HepG2 (cell line): ENCODE measurements around the gene FALEC. TPM values are rescaled to one million over a fixed set of nuclear protein-coding genes. Genes with fewer than 3 reads are reported as not detected.

Source experiments
- ATF1 ChIP-seq: IDR thresholded peaks from 2 replicates; pipeline ENCODE4 v1.6.1; 2016; ENCODE audit warnings: mild to moderate bottlenecking, control low read depth
- ETV6 ChIP-seq: sonication (generic); formaldehyde crosslinking; conservative IDR thresholded peaks from 2 replicates; pipeline ENCODE4 v1.4.0; 2020; ENCODE audit warnings: missing genetic modification reagents
- FOSL2 ChIP-seq: sonication (generic); formaldehyde crosslinking; IDR thresholded peaks from 2 replicates; pipeline ENCODE4 v1.4.0; 2020; ENCODE audit warnings: missing genetic modification reagents
- MZF1 ChIP-seq: sonication (generic); formaldehyde crosslinking; IDR thresholded peaks from 2 replicates; pipeline ENCODE4 v1.8.1; 2023; ENCODE audit warnings: mild to moderate bottlenecking, missing genetic modification reagents, borderline replicate concordance
- NBN ChIP-seq: fragments of 450-650 bp; conservative IDR thresholded peaks from 2 replicates; pipeline ENCODE4 v1.6.1; 2017
- NR1H2 ChIP-seq: sonication (generic); formaldehyde crosslinking; IDR thresholded peaks from 2 replicates; pipeline ENCODE4 v1.8.1; 2022; ENCODE audit warnings: low read depth, missing genetic modification reagents, borderline replicate concordance
- PCBP2 ChIP-seq: fragments of 200-400 bp; formaldehyde crosslinking; optimal IDR thresholded peaks from 2 replicates; pipeline ENCODE3; 2018; ENCODE audit warnings: low read length, low read depth; ENCODE audit not compliant: poor library complexity, severe bottlenecking
- ZNF292 ChIP-seq: sonication (generic); formaldehyde crosslinking; IDR thresholded peaks from 2 replicates; pipeline ENCODE4 v1.8.1; 2022; ENCODE audit warnings: mild to moderate bottlenecking, low read depth, missing genetic modification reagents, borderline replicate concordance
- ZNF660 ChIP-seq: sonication (generic); formaldehyde crosslinking; IDR thresholded peaks from 2 replicates; pipeline ENCODE4 v1.5.1; 2020; ENCODE audit warnings: mild to moderate bottlenecking, low read depth, missing genetic modification reagents, borderline replicate concordance
- ZNF709 ChIP-seq: sonication (generic); formaldehyde crosslinking; IDR thresholded peaks from 2 replicates; pipeline ENCODE4 v1.5.0; 2020; ENCODE audit warnings: mild to moderate bottlenecking, missing genetic modification reagents
- ZNF724P ChIP-seq: sonication (generic); formaldehyde crosslinking; IDR thresholded peaks from 2 replicates; pipeline ENCODE4 v1.8.0; 2022; ENCODE audit warnings: missing genetic modification reagents, borderline replicate concordance
- ZNF75D ChIP-seq: sonication (generic); formaldehyde crosslinking; IDR thresholded peaks from 2 replicates; pipeline ENCODE4 v1.8.1; 2023; ENCODE audit warnings: missing genetic modification reagents, mild to moderate bottlenecking, borderline replicate concordance
- polyA plus RNA-seq, 8 experiments: library from polyadenylated mRNA; depleted of rRNA in 3 of 8; stranded (reverse) in 7 of 8; unstranded in 1 of 8; fragments of >200 nt; fragmentation: Illumina TruSeq in 4 of 8; extraction: Trizol in 4 of 8; gene quantifications; 2 replicates each; pipeline versions ENCODE4 v1.2.1 to v1.2.3, GENCODE V29; 2011 to 2016; ENCODE audit warnings: low read depth in 4 of 8, missing spikeins in 1 of 8, mixed read lengths in 1 of 8; ENCODE audit not compliant: insufficient read depth in 1 of 8
- total RNA-seq, 5 experiments: library from RNA; depleted of rRNA; stranded (reverse); fragments of >200 nt; fragmentation: Illumina TruSeq; extraction: Trizol; gene quantifications; 2 replicates each; pipeline ENCODE4 v1.2.3, GENCODE V29; 2016; ENCODE audit warnings: low read depth in 1 of 5
- TF ChIP-seq, protein P1 (sequence below): IDR thresholded peaks from 2 replicates; pipeline ENCODE4 v1.6.1; 2016; ENCODE audit warnings: mild to moderate bottlenecking
- TF ChIP-seq, protein P2 (sequence below): sonication (generic); formaldehyde crosslinking; IDR thresholded peaks from 2 replicates; pipeline ENCODE4 v1.4.0; 2020; ENCODE audit warnings: missing genetic modification reagents, borderline replicate concordance
- TF ChIP-seq, protein P3 (sequence below): IDR thresholded peaks from 2 replicates; pipeline ENCODE4 v1.6.1; 2016; ENCODE audit warnings: low read depth, control low read depth
- TF ChIP-seq, protein P4 (sequence below): sonication (generic); formaldehyde crosslinking; IDR thresholded peaks from 2 replicates; pipeline ENCODE4 v1.4.0; 2020; ENCODE audit warnings: missing genetic modification reagents
- TF ChIP-seq, protein P5 (sequence below): sonication (generic); formaldehyde crosslinking; IDR thresholded peaks from 2 replicates; pipeline ENCODE4 v1.4.0; 2020; ENCODE audit warnings: missing genetic modification reagents, borderline replicate concordance
- TF ChIP-seq, protein P6 (sequence below): sonication (generic); formaldehyde crosslinking; IDR thresholded peaks from 2 replicates; pipeline ENCODE4 v1.4.0; 2020; ENCODE audit warnings: missing genetic modification reagents
- TF ChIP-seq, protein P7 (sequence below): sonication (generic); formaldehyde crosslinking; IDR thresholded peaks from 2 replicates; pipeline ENCODE4 v1.4.0; 2020; ENCODE audit warnings: missing genetic modification reagents

The FALEC gene
- total and polyA plus RNA-seq, 2 of the 13 experiments (the other 11 are each of a cell fraction or from before 2014, with no cell fraction given), result 0.33 to 0.71 TPM

DNA sequence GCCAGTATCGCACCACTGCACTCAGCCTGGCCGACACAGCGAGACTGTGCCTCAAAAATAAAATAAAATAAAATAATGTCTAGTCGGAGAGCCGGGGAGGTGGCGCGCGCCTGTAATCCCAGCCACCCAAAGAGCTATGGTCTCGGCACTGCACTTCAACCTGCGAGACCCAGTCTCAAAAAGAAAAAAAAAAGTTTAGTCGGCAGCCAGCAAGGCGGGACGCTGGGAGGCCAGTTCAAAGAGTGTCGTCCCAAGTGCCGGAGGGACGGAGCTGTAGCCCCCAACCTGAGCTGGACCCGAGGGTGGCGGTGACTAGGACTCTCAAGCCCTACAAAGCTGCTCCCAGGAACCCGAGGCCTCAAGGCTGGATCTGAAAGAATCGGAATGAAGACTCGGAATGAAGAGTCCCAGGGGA, 632 bp upstream of the FALEC start (continued):
- TF ChIP-seq, protein P1, sequence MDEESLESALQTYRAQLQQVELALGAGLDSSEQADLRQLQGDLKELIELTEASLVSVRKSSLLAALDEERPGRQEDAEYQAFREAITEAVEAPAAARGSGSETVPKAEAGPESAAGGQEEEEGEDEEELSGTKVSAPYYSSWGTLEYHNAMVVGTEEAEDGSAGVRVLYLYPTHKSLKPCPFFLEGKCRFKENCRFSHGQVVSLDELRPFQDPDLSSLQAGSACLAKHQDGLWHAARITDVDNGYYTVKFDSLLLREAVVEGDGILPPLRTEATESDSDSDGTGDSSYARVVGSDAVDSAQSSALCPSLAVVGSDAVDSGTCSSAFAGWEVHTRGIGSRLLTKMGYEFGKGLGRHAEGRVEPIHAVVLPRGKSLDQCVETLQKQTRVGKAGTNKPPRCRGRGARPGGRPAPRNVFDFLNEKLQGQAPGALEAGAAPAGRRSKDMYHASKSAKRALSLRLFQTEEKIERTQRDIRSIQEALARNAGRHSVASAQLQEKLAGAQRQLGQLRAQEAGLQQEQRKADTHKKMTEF (CRISPR knock-in tag), result no peak
- TF ChIP-seq, protein P2, sequence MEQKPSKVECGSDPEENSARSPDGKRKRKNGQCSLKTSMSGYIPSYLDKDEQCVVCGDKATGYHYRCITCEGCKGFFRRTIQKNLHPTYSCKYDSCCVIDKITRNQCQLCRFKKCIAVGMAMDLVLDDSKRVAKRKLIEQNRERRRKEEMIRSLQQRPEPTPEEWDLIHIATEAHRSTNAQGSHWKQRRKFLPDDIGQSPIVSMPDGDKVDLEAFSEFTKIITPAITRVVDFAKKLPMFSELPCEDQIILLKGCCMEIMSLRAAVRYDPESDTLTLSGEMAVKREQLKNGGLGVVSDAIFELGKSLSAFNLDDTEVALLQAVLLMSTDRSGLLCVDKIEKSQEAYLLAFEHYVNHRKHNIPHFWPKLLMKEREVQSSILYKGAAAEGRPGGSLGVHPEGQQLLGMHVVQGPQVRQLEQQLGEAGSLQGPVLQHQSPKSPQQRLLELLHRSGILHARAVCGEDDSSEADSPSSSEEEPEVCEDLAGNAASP (CRISPR knock-in tag), result no peak
- TF ChIP-seq MZF1 (CRISPR knock-in tag) (no peak), PCBP2 (no peak), ZNF75D (CRISPR knock-in tag) (no peak), FOSL2 (CRISPR knock-in tag) (no peak; the same call in 1 of the 2 replicates), ZNF292 (CRISPR knock-in tag) (no peak), ATF1 (no peak), ETV6 (CRISPR knock-in tag) (no peak), ZNF660 (CRISPR knock-in tag) (no peak), NBN (no peak), ZNF724P (CRISPR knock-in tag) (no peak), ZNF709 (CRISPR knock-in tag) (0 out of 2 replicates have a peak, but pooled peaks have one; percentile 40), NR1H2 (no peak)
- TF ChIP-seq, protein P3, sequence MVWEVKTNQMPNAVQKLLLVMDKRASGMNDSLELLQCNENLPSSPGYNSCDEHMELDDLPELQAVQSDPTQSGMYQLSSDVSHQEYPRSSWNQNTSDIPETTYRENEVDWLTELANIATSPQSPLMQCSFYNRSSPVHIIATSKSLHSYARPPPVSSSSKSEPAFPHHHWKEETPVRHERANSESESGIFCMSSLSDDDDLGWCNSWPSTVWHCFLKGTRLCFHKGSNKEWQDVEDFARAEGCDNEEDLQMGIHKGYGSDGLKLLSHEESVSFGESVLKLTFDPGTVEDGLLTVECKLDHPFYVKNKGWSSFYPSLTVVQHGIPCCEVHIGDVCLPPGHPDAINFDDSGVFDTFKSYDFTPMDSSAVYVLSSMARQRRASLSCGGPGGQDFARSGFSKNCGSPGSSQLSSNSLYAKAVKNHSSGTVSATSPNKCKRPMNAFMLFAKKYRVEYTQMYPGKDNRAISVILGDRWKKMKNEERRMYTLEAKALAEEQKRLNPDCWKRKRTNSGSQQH (CRISPR knock-in tag), result peak; percentile 51; the same call in 1 of the 2 replicates
- TF ChIP-seq, protein P4, sequence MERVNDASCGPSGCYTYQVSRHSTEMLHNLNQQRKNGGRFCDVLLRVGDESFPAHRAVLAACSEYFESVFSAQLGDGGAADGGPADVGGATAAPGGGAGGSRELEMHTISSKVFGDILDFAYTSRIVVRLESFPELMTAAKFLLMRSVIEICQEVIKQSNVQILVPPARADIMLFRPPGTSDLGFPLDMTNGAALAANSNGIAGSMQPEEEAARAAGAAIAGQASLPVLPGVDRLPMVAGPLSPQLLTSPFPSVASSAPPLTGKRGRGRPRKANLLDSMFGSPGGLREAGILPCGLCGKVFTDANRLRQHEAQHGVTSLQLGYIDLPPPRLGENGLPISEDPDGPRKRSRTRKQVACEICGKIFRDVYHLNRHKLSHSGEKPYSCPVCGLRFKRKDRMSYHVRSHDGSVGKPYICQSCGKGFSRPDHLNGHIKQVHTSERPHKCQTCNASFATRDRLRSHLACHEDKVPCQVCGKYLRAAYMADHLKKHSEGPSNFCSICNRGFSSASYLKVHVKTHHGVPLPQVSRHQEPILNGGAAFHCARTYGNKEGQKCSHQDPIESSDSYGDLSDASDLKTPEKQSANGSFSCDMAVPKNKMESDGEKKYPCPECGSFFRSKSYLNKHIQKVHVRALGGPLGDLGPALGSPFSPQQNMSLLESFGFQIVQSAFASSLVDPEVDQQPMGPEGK (CRISPR knock-in tag), result no peak
- TF ChIP-seq, protein P5, sequence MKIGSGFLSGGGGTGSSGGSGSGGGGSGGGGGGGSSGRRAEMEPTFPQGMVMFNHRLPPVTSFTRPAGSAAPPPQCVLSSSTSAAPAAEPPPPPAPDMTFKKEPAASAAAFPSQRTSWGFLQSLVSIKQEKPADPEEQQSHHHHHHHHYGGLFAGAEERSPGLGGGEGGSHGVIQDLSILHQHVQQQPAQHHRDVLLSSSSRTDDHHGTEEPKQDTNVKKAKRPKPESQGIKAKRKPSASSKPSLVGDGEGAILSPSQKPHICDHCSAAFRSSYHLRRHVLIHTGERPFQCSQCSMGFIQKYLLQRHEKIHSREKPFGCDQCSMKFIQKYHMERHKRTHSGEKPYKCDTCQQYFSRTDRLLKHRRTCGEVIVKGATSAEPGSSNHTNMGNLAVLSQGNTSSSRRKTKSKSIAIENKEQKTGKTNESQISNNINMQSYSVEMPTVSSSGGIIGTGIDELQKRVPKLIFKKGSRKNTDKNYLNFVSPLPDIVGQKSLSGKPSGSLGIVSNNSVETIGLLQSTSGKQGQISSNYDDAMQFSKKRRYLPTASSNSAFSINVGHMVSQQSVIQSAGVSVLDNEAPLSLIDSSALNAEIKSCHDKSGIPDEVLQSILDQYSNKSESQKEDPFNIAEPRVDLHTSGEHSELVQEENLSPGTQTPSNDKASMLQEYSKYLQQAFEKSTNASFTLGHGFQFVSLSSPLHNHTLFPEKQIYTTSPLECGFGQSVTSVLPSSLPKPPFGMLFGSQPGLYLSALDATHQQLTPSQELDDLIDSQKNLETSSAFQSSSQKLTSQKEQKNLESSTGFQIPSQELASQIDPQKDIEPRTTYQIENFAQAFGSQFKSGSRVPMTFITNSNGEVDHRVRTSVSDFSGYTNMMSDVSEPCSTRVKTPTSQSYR (CRISPR knock-in tag), result no peak
- TF ChIP-seq, protein P6, sequence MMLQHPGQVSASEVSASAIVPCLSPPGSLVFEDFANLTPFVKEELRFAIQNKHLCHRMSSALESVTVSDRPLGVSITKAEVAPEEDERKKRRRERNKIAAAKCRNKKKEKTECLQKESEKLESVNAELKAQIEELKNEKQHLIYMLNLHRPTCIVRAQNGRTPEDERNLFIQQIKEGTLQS, result no peak
- TF ChIP-seq, protein P7, sequence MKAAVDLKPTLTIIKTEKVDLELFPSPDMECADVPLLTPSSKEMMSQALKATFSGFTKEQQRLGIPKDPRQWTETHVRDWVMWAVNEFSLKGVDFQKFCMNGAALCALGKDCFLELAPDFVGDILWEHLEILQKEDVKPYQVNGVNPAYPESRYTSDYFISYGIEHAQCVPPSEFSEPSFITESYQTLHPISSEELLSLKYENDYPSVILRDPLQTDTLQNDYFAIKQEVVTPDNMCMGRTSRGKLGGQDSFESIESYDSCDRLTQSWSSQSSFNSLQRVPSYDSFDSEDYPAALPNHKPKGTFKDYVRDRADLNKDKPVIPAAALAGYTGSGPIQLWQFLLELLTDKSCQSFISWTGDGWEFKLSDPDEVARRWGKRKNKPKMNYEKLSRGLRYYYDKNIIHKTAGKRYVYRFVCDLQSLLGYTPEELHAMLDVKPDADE (CRISPR knock-in tag), result no peak
